H9 (cell line): ENCODE data around the gene BPIFB2. TPM values are rescaled to one million over a fixed set of nuclear protein-coding genes. Genes with fewer than 3 reads are reported as not detected.

Experiments
- DNase-seq: peaks from one replicate; pipeline ENCODE4 v3.0.0-alpha.2; 2017
- H2AFZ ChIP-seq: one replicate; pipeline ENCODE4 v1.6.1; 2013; ENCODE audit warnings: mild to moderate bottlenecking, low read length, control low read depth, moderate library complexity
- H2AK5ac ChIP-seq: 2 replicates; pipeline ENCODE4 v1.6.1; 2013; ENCODE audit warnings: low read length, control low read depth, mixed read lengths; ENCODE audit not compliant: insufficient read length
- H2BK120ac ChIP-seq: one replicate; pipeline ENCODE4 v1.6.1; 2013; ENCODE audit warnings: low read depth, mild to moderate bottlenecking, low read length, control low read depth, inconsistent platforms; ENCODE audit not compliant: poor library complexity, severe bottlenecking
- H2BK12ac ChIP-seq: 2 replicates; pipeline ENCODE4 v1.6.1; 2013; ENCODE audit warnings: low read length, control low read depth, mixed read lengths, low read depth; ENCODE audit not compliant: insufficient read length
- H2BK15ac ChIP-seq: 2 replicates; pipeline ENCODE4 v1.6.1; 2013; ENCODE audit warnings: low read depth, low read length, control low read depth
- H2BK20ac ChIP-seq: one replicate; pipeline ENCODE4 v1.6.1; 2013; ENCODE audit warnings: low read depth, mild to moderate bottlenecking, low read length, control low read depth, inconsistent platforms; ENCODE audit not compliant: poor library complexity, severe bottlenecking
- H2BK5ac ChIP-seq: 2 replicates; pipeline ENCODE4 v1.6.1; 2013; ENCODE audit warnings: low read length, control low read depth, mixed read lengths; ENCODE audit not compliant: insufficient read length
- H3K14ac ChIP-seq: 2 replicates; pipeline ENCODE4 v1.6.1; 2013; ENCODE audit warnings: low read length, control low read depth; ENCODE audit not compliant: insufficient read depth
- H3K18ac ChIP-seq: 2 replicates; pipeline ENCODE4 v1.6.1; 2013; ENCODE audit warnings: low read depth, mild to moderate bottlenecking, mixed read lengths, low read length, control low read depth; ENCODE audit not compliant: insufficient read length
- H3K23ac ChIP-seq: 2 replicates; pipeline ENCODE4 v1.6.1; 2013; ENCODE audit warnings: low read length, control low read depth, mixed read lengths, low read depth; ENCODE audit not compliant: insufficient read length
- H3K23me2 ChIP-seq: 2 replicates; pipeline ENCODE4 v1.6.1; 2013; ENCODE audit warnings: low read depth, mild to moderate bottlenecking, mixed read lengths, low read length, control low read depth; ENCODE audit not compliant: insufficient read length, poor library complexity, severe bottlenecking
- H3K27ac ChIP-seq: 2 replicates; pipeline ENCODE4 v1.5.1; 2013; ENCODE audit warnings: low read length, control low read depth, mixed read lengths, low read depth; ENCODE audit not compliant: insufficient read length
- H3K27me3 ChIP-seq: 2 replicates; pipeline ENCODE4 v1.6.1; 2013; ENCODE audit warnings: low read length, control low read depth, inconsistent platforms; ENCODE audit not compliant: insufficient read depth
- H3K4ac ChIP-seq: 2 replicates; pipeline ENCODE4 v1.6.1; 2013; ENCODE audit warnings: low read depth, mild to moderate bottlenecking, control low read depth, inconsistent platforms, low read length, moderate library complexity
- H3K4me1 ChIP-seq: 2 replicates; pipeline ENCODE4 v1.6.1; 2013; ENCODE audit warnings: low read length, control low read depth, inconsistent platforms; ENCODE audit not compliant: insufficient read depth
- H3K4me2 ChIP-seq: 2 replicates; pipeline ENCODE4 v1.6.1; 2013; ENCODE audit warnings: low read length, control low read depth, mixed read lengths; ENCODE audit not compliant: insufficient read length, insufficient read depth
- H3K56ac ChIP-seq: 2 replicates; pipeline ENCODE4 v1.6.1; 2013; ENCODE audit warnings: low read depth, mild to moderate bottlenecking, mixed read lengths, low read length, control low read depth; ENCODE audit not compliant: insufficient read length
- H3K79me1 ChIP-seq: 2 replicates; pipeline ENCODE4 v1.6.1; 2013; ENCODE audit warnings: low read depth, mild to moderate bottlenecking, moderate library complexity, low read length, control low read depth, inconsistent platforms; ENCODE audit not compliant: insufficient read depth, poor library complexity, severe bottlenecking
- H3K79me2 ChIP-seq: 2 replicates; pipeline ENCODE4 v1.6.1; 2013; ENCODE audit warnings: low read length, control low read depth, inconsistent platforms; ENCODE audit not compliant: insufficient read depth
- H3K9ac ChIP-seq: 2 replicates; pipeline ENCODE4 v1.6.1; 2013; ENCODE audit warnings: low read length, control low read depth, mixed read lengths; ENCODE audit not compliant: insufficient read length; ENCODE audit errors: extremely low read depth
- H3K9me3 ChIP-seq: one replicate; pipeline ENCODE4 v1.6.1; 2013; ENCODE audit warnings: low read depth, low read length, inconsistent platforms; ENCODE audit not compliant: control insufficient read depth
- H3T11ph ChIP-seq: one replicate; pipeline ENCODE4 v1.6.1; 2013; ENCODE audit warnings: mild to moderate bottlenecking, low read length, control low read depth, inconsistent platforms
- H4K20me1 ChIP-seq: one replicate; pipeline ENCODE4 v1.6.1; 2013; ENCODE audit not compliant: control insufficient read depth, insufficient read length, insufficient read depth
- H4K5ac ChIP-seq: 2 replicates; pipeline ENCODE4 v1.6.1; 2013; ENCODE audit warnings: low read depth, mild to moderate bottlenecking, mixed read lengths, low read length, control low read depth; ENCODE audit not compliant: insufficient read length
- H4K8ac ChIP-seq: replicated peaks from 2 replicates; pipeline ENCODE4 v1.6.1; 2013; ENCODE audit warnings: low read length, control low read depth, mixed read lengths, low read depth; ENCODE audit not compliant: insufficient read length
- H4K91ac ChIP-seq: 2 replicates; pipeline ENCODE4 v1.6.1; 2013; ENCODE audit warnings: low read depth, mild to moderate bottlenecking, moderate library complexity, mixed read lengths, low read length, control low read depth; ENCODE audit not compliant: insufficient read length
- H3K27ac Mint-ChIP-seq, 3 experiments: 2 replicates in 2 of 3; 3 replicates in 1 of 3; pipeline ENCODE4 v1.8.0; 2020 to 2021; ENCODE audit warnings: mixed read lengths in 3 of 3, mild to moderate bottlenecking in 1 of 3, moderate library complexity in 1 of 3
- H3K27me3 Mint-ChIP-seq: 2 replicates; pipeline ENCODE4 v1.8.0; 2021; ENCODE audit warnings: low read depth, mild to moderate bottlenecking, moderate library complexity, mixed read lengths
- H3K36me3 Mint-ChIP-seq, 3 experiments: 2 replicates in 2 of 3; 3 replicates in 1 of 3; pipeline ENCODE4 v1.8.0; 2020 to 2021; ENCODE audit warnings: low read depth in 3 of 3, mixed read lengths in 3 of 3; ENCODE audit not compliant: insufficient read depth in 1 of 3
- H3K4me1 Mint-ChIP-seq, 2 experiments: 2 replicates each; pipeline ENCODE4 v1.8.0; 2020; ENCODE audit warnings: mixed read lengths in 2 of 2
- H3K4me3 Mint-ChIP-seq, 2 experiments: 2 replicates in 1 of 2; 3 replicates in 1 of 2; pipeline ENCODE4 v1.8.0; 2020 to 2021; ENCODE audit warnings: mild to moderate bottlenecking in 2 of 2, mixed read lengths in 2 of 2, moderate library complexity in 1 of 2
- H3K9me3 Mint-ChIP-seq, 2 experiments: 2 replicates in 1 of 2; 3 replicates in 1 of 2; pipeline ENCODE4 v1.8.0; 2020; ENCODE audit warnings: mild to moderate bottlenecking in 2 of 2, mixed read lengths in 2 of 2, moderate library complexity in 1 of 2
- WGBS: extraction: QIAGEN DNeasy Blood & Tissue Kit; methylation state at CpG from one replicate; pipeline ENCODE4 v1.1.7; 2013; ENCODE audit warnings: missing lambda C conversion rate, low lambda C conversion rate, mixed read lengths; ENCODE audit not compliant: insufficient read length; ENCODE audit errors: extremely low coverage; 5-methylcytosine and 5-hydroxymethylcytosine counted together
- total RNA-seq: library from RNA; stranded (reverse); gene quantifications from 2 replicates; pipeline ENCODE4 v1.2.1, GENCODE V29; 2021
- TF ChIP-seq, protein P1 (sequence below): fragments of 200-600 bp; sonication (generic); conservative IDR thresholded peaks from 3 replicates; pipeline ENCODE4 v1.8.0; 2021; ENCODE audit warnings: antibody characterized with exemption, mild to moderate bottlenecking

BPIFB2 gene
- total RNA-seq, 1 experiment from 2014 or later, result not detected

DNA sequence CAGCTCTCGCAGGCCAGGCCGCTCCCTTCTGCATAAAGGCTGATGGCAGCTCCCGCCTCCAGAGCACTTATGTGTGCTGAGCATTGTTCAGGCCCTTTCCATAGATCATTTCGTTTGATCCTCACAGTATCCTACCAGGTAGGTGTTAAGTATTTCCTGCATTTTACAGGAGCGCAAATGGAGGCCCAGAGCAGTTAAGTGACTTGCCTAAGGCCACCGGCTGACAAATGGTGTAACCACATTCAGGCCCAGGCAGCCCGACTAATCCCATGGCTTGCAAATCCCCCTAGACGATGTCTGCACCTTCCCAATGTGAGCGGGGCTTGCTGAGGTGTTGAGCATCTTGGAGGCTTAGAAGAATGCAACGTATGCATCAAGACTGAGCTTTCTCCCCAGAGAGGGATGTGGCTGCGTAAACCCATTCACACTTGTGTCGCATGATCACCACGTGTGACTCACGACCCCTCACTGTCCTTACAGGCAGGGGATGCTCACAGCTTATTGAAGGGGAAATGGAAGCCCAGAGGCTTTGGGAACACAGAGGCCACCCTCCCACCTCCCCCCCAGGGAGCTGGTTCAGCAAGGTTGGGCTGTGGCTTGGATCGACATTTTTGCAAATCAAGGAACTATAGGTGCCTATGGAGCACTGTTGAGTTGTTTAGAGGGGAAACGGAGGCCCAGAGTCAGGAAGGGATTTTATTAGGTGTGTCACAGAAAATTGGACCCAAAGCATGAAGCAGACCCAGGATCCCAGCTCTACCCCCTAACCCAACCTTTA is 7.0 kb downstream of the BPIFB2 start:
- Histone ChIP-seq H3K27ac (no peak overlapping the region), H4K8ac (no peak overlapping the region), H3K9ac (no peak overlapping the region), H3K9me3 (no peaks in the 10 kb centered on the region), H4K20me1 (no peaks in the 10 kb centered on the region), H4K5ac (no peak overlapping the region), H3K23me2 (no peaks in the 10 kb centered on the region), H2BK5ac (no peak overlapping the region), H3T11ph (no peak overlapping the region), H2BK20ac (no peak overlapping the region), H3K56ac (no peak overlapping the region), H3K4me2 (no peak overlapping the region), H2BK120ac (no peak overlapping the region), H3K14ac (no peak overlapping the region), H3K79me1 (no peaks in the 10 kb centered on the region), H3K4me1 (no peaks in the 10 kb centered on the region), H3K27me3 (no peaks in the 10 kb centered on the region), H4K91ac (no peak overlapping the region), H3K23ac (no peak overlapping the region), H3K4ac (no peak overlapping the region), H2BK15ac (no peak overlapping the region), H2AFZ (no peak overlapping the region), H3K18ac (no peak overlapping the region), H2BK12ac (no peak overlapping the region), H2AK5ac (no peak overlapping the region), H3K79me2 (no peaks in the 10 kb centered on the region)
- WGBS, result no CpG with 5 or more reads among the region's 16 CpGs
- H3K36me3 Mint-ChIP-seq, result no peaks in the 10 kb centered on the region
- DNase-seq, result no peak
- H3K4me1 Mint-ChIP-seq, result peaks cover 21 to 23% of the 10 kb centered on the region in 2 experiments
- TF ChIP-seq, protein P1, sequence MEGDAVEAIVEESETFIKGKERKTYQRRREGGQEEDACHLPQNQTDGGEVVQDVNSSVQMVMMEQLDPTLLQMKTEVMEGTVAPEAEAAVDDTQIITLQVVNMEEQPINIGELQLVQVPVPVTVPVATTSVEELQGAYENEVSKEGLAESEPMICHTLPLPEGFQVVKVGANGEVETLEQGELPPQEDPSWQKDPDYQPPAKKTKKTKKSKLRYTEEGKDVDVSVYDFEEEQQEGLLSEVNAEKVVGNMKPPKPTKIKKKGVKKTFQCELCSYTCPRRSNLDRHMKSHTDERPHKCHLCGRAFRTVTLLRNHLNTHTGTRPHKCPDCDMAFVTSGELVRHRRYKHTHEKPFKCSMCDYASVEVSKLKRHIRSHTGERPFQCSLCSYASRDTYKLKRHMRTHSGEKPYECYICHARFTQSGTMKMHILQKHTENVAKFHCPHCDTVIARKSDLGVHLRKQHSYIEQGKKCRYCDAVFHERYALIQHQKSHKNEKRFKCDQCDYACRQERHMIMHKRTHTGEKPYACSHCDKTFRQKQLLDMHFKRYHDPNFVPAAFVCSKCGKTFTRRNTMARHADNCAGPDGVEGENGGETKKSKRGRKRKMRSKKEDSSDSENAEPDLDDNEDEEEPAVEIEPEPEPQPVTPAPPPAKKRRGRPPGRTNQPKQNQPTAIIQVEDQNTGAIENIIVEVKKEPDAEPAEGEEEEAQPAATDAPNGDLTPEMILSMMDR, result no peak
- no peak overlapping the region for H3K27ac Mint-ChIP-seq
- H3K4me3 Mint-ChIP-seq, result no peak overlapping the region
- peaks cover 18% of the 10 kb centered on the region for H3K27me3 Mint-ChIP-seq
- H3K9me3 Mint-ChIP-seq, result no peaks in the 10 kb centered on the region
